HG02571 (cell line): Measurements from ENCODE around the gene COL18A1.
"Not testable (repeated sequence)": the region's sequence is repeated elsewhere in the genome, so short reads cannot be mapped to it uniquely, and the experiment has no call there.

Experiments
- ATAC-seq: cut with Tn5 transposase; IDR thresholded peaks from one replicate; pipeline ENCODE4 v1.9.1; 2021; ENCODE audit warnings: mild to moderate bottlenecking, moderate library complexity; ENCODE audit not compliant: unreplicated experiment

The COL18A1 gene

DNA sequence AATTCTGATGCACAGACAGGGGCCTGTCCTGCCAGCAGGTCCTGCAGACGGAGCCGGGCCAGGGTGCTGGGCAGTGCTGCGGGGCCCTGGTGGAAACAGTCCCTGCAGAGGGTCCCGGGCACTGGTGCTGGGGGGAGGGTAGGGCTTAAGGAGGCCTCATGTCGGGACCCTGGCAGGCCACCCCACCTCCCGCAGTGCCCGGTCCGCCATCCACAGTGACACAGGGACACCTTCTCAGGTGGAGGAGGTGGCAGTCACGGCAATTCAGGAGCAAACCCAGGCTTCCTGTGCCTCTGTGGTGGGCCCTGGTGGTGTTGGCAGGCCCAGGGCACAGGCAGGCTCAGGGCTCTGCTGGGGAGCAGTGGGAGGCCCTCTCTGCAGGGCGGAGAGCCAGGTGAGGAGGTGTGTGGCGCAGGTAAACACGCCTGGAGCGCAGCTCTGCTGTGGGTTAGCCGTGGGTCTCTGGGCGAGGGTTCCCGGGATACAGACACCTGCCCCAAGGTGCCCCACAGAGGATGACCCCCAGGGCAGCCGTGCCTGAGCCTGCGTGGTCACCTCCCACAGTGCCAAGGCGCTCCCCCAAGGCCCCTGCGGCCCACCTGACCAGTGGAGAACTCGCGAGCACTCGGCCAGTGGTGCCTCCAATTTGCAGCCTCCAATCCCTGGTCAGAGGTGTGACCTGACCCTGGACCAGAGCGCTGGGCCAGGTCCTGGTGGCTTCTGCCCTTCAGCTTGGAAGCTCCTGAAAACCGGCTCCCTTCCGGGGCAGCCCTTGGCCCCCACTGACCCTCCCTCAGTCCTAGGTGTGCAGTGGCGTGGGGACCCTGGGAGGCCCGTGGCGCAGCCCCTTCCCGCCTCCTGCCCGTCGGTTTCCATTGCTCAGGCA lies 19.2 kb downstream of the COL18A1 start:
- ATAC-seq = no peak

DNA sequence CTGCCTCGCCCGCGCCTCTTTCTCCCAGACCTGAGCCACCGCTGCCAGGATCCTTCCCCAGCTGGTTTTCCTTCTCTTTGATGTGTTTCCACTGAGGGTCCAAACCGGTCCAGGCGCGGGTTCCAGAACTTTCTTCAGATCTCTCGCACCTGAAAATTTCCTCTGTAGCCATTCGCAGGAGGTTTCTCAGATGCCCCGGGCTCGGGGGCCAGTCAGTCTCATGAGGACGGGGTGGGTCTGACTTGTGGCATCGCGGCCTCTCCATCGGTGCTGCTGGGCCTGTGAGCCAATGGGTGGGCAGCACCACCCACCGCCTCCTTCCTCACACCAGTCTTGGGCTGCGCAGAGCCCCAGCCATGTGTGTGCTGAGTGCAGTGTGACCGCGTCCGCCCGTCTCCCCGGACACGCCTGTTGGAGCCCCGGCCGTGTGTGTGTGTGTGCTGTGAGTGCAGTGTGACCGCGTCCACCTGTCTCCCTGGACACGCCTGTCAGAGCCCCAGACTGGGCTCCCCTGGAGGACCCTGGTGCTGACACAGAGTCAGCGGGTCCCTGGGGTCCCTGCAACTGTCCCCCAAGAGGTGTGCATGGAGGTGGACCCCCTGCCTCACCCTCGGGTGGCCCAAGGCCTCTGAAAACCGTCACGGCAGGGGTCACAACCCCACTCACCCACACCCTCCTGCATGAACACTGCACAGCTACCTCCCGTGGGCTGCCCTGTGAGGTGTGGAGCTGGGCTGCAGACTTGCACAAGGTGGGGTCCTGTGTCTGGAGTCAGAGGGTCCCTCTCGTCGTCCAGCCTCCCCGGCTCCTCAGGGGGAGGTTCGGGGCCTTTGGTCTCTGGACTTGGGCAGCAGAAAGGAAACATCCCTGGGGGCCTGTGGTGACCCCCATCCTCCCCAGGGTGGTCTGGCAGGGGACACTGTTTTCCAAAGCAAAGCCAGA lies 20.2 kb downstream of the COL18A1 start:
- ATAC-seq = no peak

GRCh38 chr21:45427331-45428271 lies 22.6 kb downstream of the COL18A1 start:
- ATAC-seq = no peak

- ATAC-seq = no peak
Observed at GRCh38 chr21:45428534-45428933, 23.6 kb downstream of the COL18A1 start.

DNA sequence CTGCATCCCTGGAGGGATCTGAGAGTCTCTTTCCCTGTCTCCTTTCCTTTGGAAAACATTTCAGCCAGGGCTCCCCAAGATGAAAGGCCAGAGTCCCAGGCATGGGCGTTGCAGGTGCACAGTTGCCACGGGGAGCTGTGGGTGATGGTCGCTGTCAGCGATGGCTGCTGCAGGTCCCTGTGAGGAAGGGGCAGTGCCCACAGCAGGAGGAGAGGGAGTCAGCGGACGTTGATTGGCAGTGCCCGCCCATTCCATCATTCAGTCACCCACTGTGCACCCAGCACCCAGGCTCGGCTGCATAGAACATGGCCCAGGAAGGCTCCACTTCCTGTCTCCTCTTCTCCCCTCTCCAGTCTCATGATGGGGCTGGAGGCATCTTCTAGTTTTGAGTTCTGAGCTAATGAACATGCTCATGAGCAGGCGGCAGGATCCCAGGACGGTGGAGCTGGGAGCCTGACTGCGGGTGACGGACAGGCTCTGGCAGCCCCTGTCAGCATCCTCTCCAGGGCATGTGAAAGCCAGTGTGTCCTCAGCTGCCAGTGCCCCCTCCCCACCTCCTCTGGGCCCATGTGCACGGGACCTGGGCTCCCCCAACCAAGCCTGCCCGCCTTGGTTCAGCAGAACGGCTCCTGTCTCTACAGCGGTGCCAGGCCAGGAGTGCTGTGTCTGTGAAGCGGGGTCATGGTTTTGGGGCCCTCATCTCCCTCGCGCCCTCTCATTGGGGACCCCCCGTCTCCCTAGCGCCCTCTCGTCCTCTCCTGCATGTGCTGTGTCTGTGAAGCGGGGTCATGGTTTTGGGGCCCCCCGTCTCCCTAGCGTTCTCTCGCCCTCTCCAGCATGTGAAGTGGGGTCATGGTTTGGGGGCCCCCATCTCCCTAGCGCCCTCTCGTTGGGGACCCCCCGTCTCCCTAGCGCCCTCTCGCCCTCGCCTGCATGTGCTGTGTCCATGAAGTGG lies 24.5 kb downstream of the COL18A1 start:
- no peak for ATAC-seq

DNA sequence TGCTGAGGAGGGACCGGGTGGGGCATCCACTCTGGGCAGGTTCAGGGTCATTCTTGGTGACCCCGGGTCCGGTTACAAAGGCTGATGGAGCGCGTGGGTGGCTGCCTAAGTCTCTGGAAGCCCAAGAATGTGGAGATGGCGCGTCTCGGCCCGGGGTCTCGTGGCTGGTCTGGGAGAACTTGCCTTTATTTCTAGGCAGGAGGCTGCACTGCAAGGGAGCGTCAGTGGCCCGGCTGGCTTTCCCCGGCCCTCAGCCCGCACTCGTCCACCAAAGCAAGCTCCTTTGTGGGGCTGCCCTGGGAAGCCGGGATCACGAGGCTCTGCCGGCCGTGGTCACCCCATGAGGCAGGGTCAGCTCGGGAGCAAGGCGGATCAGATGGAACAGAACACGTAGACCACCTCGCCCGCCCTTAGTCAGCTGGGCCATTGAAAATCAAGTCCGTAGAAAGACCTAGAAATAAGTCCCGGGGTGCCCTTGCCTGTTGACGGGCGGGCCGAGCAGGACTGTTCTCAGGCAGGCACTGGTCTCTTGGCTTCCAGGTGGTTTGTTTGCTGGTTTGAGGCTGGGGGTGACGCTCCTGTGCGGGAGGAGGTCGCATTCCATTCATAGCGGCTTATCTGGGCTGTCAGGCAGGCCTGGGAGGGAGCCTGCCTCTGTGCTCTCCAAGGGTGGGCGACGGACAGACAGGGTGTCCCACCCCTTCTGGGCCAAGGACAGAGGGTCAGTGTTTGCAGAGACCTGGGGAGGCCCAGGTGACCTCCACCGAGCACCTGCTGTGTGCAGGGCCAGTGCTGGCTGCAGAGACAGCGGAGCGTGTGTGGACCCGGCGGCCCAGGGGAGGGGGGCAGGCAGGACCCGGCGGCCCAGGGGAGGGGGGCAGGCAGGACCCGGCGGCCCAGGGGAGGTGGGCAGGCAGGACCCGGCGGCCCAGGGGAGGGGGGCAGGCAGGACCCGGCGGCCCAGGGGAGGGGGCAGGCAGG lies 25.8 kb downstream of the COL18A1 start:
- ATAC-seq = no peak

- ATAC-seq = no peak
Observed at GRCh38 chr21:45431781-45432572, 27.0 kb downstream of the COL18A1 start.

DNA sequence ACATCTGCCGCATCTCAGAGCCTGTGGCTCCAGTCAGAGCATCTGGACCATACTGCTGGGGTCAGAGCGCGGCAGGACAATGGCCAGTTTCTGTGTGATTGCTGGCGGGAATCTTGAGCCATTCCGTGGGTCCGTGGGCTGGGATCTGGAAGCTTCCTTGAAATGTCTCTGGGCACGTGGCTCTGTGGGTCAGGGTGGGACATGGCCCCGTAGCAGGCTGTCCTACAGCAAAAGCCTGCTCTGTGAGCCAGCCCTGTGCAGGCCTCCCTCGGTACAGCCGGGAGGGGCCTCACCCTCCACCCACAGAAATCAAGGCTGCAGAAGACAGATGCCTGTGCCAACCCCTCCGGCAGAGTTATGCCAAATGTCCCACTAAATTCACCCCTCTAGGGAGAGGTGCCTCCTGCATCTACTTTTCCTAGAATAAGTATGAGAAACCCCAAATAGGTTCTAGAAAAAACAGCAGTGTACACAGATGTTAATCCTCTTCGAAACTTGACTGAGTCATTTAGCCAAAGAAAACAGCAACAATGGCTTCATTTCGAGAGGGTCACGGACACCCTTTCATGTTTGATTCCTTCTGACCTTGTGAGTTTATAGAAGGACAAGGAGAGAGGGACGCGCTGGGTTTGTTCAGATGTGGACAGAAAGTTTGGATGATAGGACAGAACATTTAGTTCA lies 27.8 kb downstream of the COL18A1 start:
- no peak for ATAC-seq

DNA sequence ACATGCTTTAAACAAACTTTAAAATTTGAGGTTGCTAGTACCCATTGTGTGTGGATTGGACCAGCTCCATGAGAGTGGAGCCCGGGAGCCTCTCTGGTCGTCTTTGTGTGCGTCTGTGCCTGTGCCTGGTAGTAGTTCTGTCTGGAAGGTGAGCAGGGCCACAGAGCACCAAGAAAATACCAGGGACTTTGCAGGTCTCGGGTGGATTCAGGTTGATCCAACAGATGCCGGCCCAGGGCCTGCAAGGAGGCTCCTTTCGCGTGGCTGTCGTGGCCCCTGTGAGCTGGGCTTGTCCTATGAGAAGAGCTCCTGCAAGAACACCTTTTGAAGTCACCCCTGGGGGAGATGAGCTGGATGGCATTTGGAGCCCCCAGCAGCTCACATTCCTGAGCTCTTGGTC lies 28.3 kb downstream of the COL18A1 start:
- no peak for ATAC-seq

- ATAC-seq = no peak
Observed at GRCh38 chr21:45433911-45434644, 29.1 kb downstream of the COL18A1 start.

GRCh38 chr21:45434645-45435217 lies 29.8 kb downstream of the COL18A1 start:
- ATAC-seq = no peak

GRCh38 chr21:45435405-45435981 lies 30.5 kb downstream of the COL18A1 start:
- ATAC-seq = no peak

DNA sequence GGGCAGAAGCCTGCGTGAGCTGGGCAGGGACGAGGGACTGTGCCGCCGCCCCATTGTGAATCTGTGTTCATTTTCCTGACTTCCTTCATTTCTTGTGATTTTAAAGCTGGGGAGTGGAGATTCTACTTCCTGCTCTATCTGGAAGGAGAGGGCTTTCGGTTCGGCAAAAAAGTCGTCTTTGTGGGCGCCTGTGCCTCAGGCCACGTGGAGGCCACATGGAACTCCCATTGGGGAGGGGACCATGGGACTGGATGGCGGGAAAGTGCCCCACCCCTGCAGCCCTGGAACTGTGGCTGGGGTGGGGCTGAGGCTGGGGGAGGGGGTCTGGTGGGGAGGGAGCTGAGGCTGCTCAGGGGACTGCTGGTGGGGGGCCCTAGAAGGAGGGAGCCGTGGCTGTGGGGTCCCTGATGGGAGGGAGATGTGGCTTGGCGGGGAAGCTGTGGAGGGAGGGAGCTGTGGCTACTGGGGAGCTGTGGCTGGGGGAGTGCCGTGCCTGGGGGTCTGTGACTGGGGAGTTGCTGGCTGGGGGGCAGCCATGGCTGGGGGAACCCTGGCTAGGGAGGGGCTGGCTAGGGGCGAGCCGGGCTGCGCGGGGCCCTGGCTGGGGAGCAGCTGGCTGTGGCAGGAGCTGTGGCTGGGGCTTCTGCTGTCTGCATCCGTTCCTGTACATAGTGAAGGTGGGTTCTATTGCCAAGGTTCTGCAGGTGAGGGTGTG lies 31.5 kb downstream of the COL18A1 start:
- no peak for ATAC-seq

- not testable (repeated sequence) for ATAC-seq
Observed at GRCh38 chr21:45437844-45438243, 32.9 kb downstream of the COL18A1 start.
